Liver (tissue), 9 donors: ENCODE measurements around the gene WWC1. TPM values are rescaled to one million over a fixed set of nuclear protein-coding genes. Genes with fewer than 3 reads are reported as not detected.
A peak's percentile ranks its signal among the peaks of the same experiment; 100 is the strongest.

Source experiments
- DNase-seq: peaks from one replicate; pipeline ENCODE4 v3.0.0-alpha.2; 2017; ENCODE audit warnings: low spot score
- H3K27ac ChIP-seq, 2 donors: one replicate each; pipeline ENCODE4 v1.7.0; 2013; ENCODE audit warnings: inconsistent platforms in 2 of 2, low read length in 2 of 2, control low read depth in 1 of 2, low read depth in 1 of 2, mild to moderate bottlenecking in 1 of 2
- H3K27me3 ChIP-seq, 4 donors: one replicate each; pipeline versions ENCODE4 v1.6.1 to v1.7.0; 2013; ENCODE audit warnings: low read length in 3 of 4, inconsistent platforms in 1 of 4, mild to moderate bottlenecking in 1 of 4, moderate library complexity in 1 of 4; ENCODE audit not compliant: control insufficient read depth in 4 of 4, insufficient read depth in 4 of 4
- H3K36me3 ChIP-seq, 4 donors: one replicate each; pipeline versions ENCODE4 v1.6.1 to v1.7.0; 2013; ENCODE audit warnings: low read length in 3 of 4, mild to moderate bottlenecking in 3 of 4, low read depth in 1 of 4, moderate library complexity in 1 of 4; ENCODE audit not compliant: control insufficient read depth in 4 of 4, insufficient read depth in 3 of 4
- H3K4me1 ChIP-seq, 4 donors: one replicate each; pipeline versions ENCODE4 v1.6.1 to v1.7.0; 2013; ENCODE audit warnings: low read length in 3 of 4, mild to moderate bottlenecking in 3 of 4, moderate library complexity in 1 of 4; ENCODE audit not compliant: control insufficient read depth in 4 of 4, insufficient read depth in 4 of 4
- H3K4me3 ChIP-seq, 3 donors: one replicate each; pipeline versions ENCODE4 v1.6.1 to v1.7.0; 2013; ENCODE audit warnings: low read length in 3 of 3, control low read depth in 1 of 3, low read depth in 1 of 3, mild to moderate bottlenecking in 1 of 3
- H3K9ac ChIP-seq, 2 donors: one replicate each; pipeline ENCODE4 v1.7.0; 2013; ENCODE audit warnings: low read length in 2 of 2, mild to moderate bottlenecking in 2 of 2, moderate library complexity in 2 of 2, control low read depth in 1 of 2, low read depth in 1 of 2
- H3K9me3 ChIP-seq, 4 donors: one replicate each; pipeline versions ENCODE4 v1.6.1 to v1.7.0; 2013; ENCODE audit warnings: low read length in 3 of 4; ENCODE audit not compliant: control insufficient read depth in 4 of 4
- CTCF ChIP-seq: fragments of 150-350 bp; IDR thresholded peaks from 2 replicates; pipeline ENCODE4 v1.5.1; 2017; ENCODE audit warnings: improper control_type of control experiment, low read depth, low read length; ENCODE audit not compliant: missing input control
- GABPA ChIP-seq, 2 donors: IDR thresholded peaks in 1 of 2; conservative IDR thresholded peaks in 1 of 2; 2 replicates each; pipeline ENCODE4 v1.6.1; 2016; ENCODE audit warnings: antibody characterized with exemption in 2 of 2, mild to moderate bottlenecking in 1 of 2, moderate library complexity in 1 of 2
- HNF4A ChIP-seq, 2 donors: conservative IDR thresholded peaks; 2 replicates each; pipeline ENCODE4 v1.6.1; 2016; ENCODE audit warnings: antibody characterized with exemption in 2 of 2, mild to moderate bottlenecking in 2 of 2
- JUND ChIP-seq, 2 donors: IDR thresholded peaks; 2 replicates each; pipeline ENCODE4 v1.6.1; 2016; ENCODE audit warnings: antibody characterized with exemption in 2 of 2
- NR2F2 ChIP-seq: IDR thresholded peaks from 2 replicates; pipeline ENCODE4 v1.6.1; 2016; ENCODE audit warnings: antibody characterized with exemption
- RAD21 ChIP-seq, 2 donors: IDR thresholded peaks; 2 replicates each; pipeline ENCODE4 v1.6.1; 2016; ENCODE audit warnings: antibody characterized with exemption in 2 of 2, mild to moderate bottlenecking in 2 of 2
- SP1 ChIP-seq: IDR thresholded peaks from 2 replicates; pipeline ENCODE4 v1.6.1; 2018; ENCODE audit warnings: antibody characterized with exemption, mild to moderate bottlenecking
- TAF1 ChIP-seq: conservative IDR thresholded peaks from 2 replicates; pipeline ENCODE4 v1.6.1; 2016; ENCODE audit warnings: antibody characterized with exemption, mild to moderate bottlenecking
- YY1 ChIP-seq: IDR thresholded peaks from 2 replicates; pipeline ENCODE4 v1.6.1; 2016; ENCODE audit warnings: antibody characterized with exemption, mild to moderate bottlenecking
- ZBTB33 ChIP-seq: IDR thresholded peaks from 2 replicates; pipeline ENCODE4 v1.6.1; 2016; ENCODE audit warnings: antibody characterized with exemption
- WGBS: extraction: QIAGEN DNeasy Blood & Tissue Kit; methylation state at CpG from one replicate; pipeline ENCODE4 v1.1.7; 2013; 5-methylcytosine and 5-hydroxymethylcytosine counted together
- polyA plus RNA-seq, 2 donors: library from polyadenylated mRNA; stranded (reverse) in 1 of 2; unstranded in 1 of 2; fragments of 200-250 nt in 1 of 2; fragments of >200 nt in 1 of 2; fragmentation: Nextera tagmentation in 1 of 2; extraction: Ambion mirVana in 1 of 2; gene quantifications; one replicate each; pipeline versions ENCODE4 v1.2.1 to v1.2.3, GENCODE V29; 2013 to 2015
- total RNA-seq, 2 donors: library from RNA; depleted of rRNA; stranded (reverse); fragments of >200 nt; gene quantifications; one replicate each; pipeline ENCODE4 v1.2.3, GENCODE V29; 2014
- TF ChIP-seq, protein P1 (sequence below): IDR thresholded peaks from 2 replicates; pipeline ENCODE4 v1.6.1; 2016; ENCODE audit warnings: antibody characterized with exemption
- TF ChIP-seq, protein P2 (sequence below): IDR thresholded peaks from 2 replicates; pipeline ENCODE4 v1.6.1; 2016; ENCODE audit warnings: antibody characterized with exemption
- TF ChIP-seq, protein P3 (sequence below): IDR thresholded peaks from 2 replicates; pipeline ENCODE4 v1.6.1; 2016; ENCODE audit warnings: antibody characterized with exemption, mild to moderate bottlenecking
- donor health status: healthy.
- donor health status: healthy.
- donor health status: healthy.
- donor health status: healthy.
- donor health status: healthy.

Gene WWC1
- total and polyA plus RNA-seq, 4 donors, result 5.9 to 25.1 (median 14.8) TPM

- Histone ChIP-seq H3K27me3 (no peaks in the 10 kb centered on the region), H3K4me3 (no peak overlapping the region), H3K9me3 (no peaks in the 10 kb centered on the region), H3K4me1 (peaks cover 9 to 29% (median 19%) of the 10 kb centered on the region in 4 donors), H3K27ac (no peak overlapping the region), H3K9ac (no peak overlapping the region), H3K36me3 (no peaks in the 10 kb centered on the region)
- 94% methylated on average over 9 of the region's 9 CpGs for WGBS
- TF ChIP-seq NR2F2 (no peak), ZBTB33 (no peak), YY1 (no peak), TAF1 (no peak), RAD21 (IDR thresholded peaks at IDR 0.05) (no peak), GABPA (IDR thresholded peaks at IDR 0.05 in 1 of 2, conservative IDR thresholded peaks at IDR 0.05 in 1 of 2) (no peak)
- TF ChIP-seq, protein P1, sequence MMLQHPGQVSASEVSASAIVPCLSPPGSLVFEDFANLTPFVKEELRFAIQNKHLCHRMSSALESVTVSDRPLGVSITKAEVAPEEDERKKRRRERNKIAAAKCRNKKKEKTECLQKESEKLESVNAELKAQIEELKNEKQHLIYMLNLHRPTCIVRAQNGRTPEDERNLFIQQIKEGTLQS, result no peak
- DNase-seq, result no peak
These were observed 29.4 kb downstream of the WWC1 start for GRCh38 chr5:168320805-168321204.

DNA sequence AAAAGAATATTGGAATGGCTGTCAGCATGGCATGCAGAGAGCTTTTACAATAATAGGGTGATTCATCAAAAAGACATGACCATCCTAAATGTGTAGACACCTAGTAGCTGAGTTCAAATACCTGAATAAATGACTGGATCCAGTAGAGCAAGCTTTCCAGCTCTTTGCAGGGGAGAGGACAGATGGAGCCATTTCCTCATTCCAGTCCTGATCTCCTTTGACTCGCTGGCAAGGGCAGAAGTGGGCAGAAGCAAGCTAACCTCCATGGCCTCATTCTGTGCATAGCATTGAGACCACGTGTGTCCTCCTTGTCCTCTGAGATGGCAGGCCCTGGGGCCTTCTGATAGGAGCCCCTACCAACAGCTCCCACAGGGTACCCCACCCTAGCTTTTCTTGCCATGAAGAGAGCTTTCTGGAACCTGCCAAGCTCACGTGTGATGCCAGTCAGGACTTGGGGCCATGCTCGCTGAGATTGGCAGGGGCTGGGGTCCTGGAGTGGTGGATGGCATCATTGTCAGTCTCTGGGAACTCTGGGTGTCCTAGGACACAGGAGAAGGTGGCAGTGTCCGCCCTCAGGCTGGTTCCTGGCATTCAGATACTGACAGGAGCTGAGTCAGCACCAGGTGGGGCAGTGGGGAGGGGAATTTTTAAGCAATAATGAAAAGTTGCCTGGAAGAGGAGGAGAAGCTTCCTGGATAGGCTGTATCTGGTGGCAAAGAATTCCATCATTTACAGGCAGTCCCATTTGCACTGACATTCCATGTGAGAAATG, 33.6 kb downstream of the WWC1 start:
- TF ChIP-seq RAD21 (IDR thresholded peaks at IDR 0.05) (no peak), JUND (IDR thresholded peaks at IDR 0.05) (peak in 1 of 2 donors; percentile 22), ZBTB33 (no peak), HNF4A (conservative IDR thresholded peaks at IDR 0.05) (peak in 1 of 2 donors; percentile 25), SP1 (peak; percentile 19)
- TF ChIP-seq, protein P1, result no peak
- TF ChIP-seq, protein P2, sequence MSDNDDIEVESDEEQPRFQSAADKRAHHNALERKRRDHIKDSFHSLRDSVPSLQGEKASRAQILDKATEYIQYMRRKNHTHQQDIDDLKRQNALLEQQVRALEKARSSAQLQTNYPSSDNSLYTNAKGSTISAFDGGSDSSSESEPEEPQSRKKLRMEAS, result peak; percentile 41
- Histone ChIP-seq H3K27me3 (no peaks in the 10 kb centered on the region), H3K4me1 (peaks cover 10 to 28% (median 22%) of the 10 kb centered on the region in 4 donors), H3K4me3 (no peak overlapping the region), H3K9me3 (no peaks in the 10 kb centered on the region), H3K36me3 (no peaks in the 10 kb centered on the region), H3K9ac (no peak overlapping the region), H3K27ac (peak overlapping the region; percentile 61 to 80)
- WGBS, result 75% methylated on average over 5 of the region's 5 CpGs
- no peak for DNase-seq

GRCh38 chr5:168327019-168327421, 35.6 kb downstream of the WWC1 start:
- DNase-seq, result no peak
- H3K4me1 ChIP-seq, result peaks cover 10 to 28% (median 22%) of the 10 kb centered on the region in 4 donors
- no peak overlapping the region for H3K4me3 ChIP-seq
- H3K9ac ChIP-seq, result no peak overlapping the region
- no peaks in the 10 kb centered on the region for H3K36me3 ChIP-seq
- H3K27me3 ChIP-seq, result no peaks in the 10 kb centered on the region
- TF ChIP-seq GABPA (IDR thresholded peaks at IDR 0.05 in 1 of 2, conservative IDR thresholded peaks at IDR 0.05 in 1 of 2) (no peak), JUND (IDR thresholded peaks at IDR 0.05) (no peak), HNF4A (conservative IDR thresholded peaks at IDR 0.05) (no peak), CTCF (no peak)
- TF ChIP-seq, protein P2, result no peak
- TF ChIP-seq, protein P1, result no peak
- TF ChIP-seq, protein P3, sequence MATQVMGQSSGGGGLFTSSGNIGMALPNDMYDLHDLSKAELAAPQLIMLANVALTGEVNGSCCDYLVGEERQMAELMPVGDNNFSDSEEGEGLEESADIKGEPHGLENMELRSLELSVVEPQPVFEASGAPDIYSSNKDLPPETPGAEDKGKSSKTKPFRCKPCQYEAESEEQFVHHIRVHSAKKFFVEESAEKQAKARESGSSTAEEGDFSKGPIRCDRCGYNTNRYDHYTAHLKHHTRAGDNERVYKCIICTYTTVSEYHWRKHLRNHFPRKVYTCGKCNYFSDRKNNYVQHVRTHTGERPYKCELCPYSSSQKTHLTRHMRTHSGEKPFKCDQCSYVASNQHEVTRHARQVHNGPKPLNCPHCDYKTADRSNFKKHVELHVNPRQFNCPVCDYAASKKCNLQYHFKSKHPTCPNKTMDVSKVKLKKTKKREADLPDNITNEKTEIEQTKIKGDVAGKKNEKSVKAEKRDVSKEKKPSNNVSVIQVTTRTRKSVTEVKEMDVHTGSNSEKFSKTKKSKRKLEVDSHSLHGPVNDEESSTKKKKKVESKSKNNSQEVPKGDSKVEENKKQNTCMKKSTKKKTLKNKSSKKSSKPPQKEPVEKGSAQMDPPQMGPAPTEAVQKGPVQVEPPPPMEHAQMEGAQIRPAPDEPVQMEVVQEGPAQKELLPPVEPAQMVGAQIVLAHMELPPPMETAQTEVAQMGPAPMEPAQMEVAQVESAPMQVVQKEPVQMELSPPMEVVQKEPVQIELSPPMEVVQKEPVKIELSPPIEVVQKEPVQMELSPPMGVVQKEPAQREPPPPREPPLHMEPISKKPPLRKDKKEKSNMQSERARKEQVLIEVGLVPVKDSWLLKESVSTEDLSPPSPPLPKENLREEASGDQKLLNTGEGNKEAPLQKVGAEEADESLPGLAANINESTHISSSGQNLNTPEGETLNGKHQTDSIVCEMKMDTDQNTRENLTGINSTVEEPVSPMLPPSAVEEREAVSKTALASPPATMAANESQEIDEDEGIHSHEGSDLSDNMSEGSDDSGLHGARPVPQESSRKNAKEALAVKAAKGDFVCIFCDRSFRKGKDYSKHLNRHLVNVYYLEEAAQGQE, result no peak
- H3K27ac ChIP-seq, result no peak overlapping the region
- H3K9me3 ChIP-seq, result no peaks in the 10 kb centered on the region
- WGBS, result 93% methylated on average over 3 of the region's 3 CpGs
